ENCODE measurements around the gene FBXO40. TPM values are rescaled to one million over a fixed set of nuclear protein-coding genes. Genes with fewer than 3 reads are reported as not detected.

The FBXO40 gene, protein sequence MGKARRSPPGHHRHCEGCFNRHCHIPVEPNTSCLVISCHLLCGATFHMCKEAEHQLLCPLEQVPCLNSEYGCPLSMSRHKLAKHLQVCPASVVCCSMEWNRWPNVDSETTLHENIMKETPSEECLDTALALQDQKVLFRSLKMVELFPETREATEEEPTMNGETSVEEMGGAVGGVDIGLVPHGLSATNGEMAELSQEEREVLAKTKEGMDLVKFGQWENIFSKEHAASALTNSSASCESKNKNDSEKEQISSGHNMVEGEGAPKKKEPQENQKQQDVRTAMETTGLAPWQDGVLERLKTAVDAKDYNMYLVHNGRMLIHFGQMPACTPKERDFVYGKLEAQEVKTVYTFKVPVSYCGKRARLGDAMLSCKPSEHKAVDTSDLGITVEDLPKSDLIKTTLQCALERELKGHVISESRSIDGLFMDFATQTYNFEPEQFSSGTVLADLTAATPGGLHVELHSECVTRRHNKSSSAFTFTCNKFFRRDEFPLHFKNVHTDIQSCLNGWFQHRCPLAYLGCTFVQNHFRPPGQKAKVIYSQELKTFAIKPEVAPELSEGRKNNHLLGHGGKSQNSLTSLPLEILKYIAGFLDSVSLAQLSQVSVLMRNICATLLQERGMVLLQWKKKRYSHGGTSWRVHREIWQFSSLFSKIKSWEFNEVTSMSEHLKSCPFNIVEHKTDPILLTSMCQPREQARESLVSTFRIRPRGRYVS
- not detected in 2 replicates for total RNA-seq

GRCh38 chr3:121592856-121593702 is at the start of gene FBXO40:
Gene FBXO40, plus strand, starts transcription at chr3:121593379. Its CDS starts 27,197 bp downstream, at chr3:121620576.

GRCh38 chr3:121545574-121546455 is 47.4 kb upstream of the FBXO40 start, which contains the start of gene POLQ:
Gene POLQ, minus strand, starts transcription at chr3:121545988. Its CDS starts 111 bp downstream, at chr3:121545877.

GRCh38 chr3:121567649-121568048 is 25.5 kb upstream of the FBXO40 start, which contains the start of gene ARGFX:
Gene ARGFX, plus strand, starts transcription at chr3:121567949. Its CDS starts 2,765 bp downstream, at chr3:121570714.

DNA sequence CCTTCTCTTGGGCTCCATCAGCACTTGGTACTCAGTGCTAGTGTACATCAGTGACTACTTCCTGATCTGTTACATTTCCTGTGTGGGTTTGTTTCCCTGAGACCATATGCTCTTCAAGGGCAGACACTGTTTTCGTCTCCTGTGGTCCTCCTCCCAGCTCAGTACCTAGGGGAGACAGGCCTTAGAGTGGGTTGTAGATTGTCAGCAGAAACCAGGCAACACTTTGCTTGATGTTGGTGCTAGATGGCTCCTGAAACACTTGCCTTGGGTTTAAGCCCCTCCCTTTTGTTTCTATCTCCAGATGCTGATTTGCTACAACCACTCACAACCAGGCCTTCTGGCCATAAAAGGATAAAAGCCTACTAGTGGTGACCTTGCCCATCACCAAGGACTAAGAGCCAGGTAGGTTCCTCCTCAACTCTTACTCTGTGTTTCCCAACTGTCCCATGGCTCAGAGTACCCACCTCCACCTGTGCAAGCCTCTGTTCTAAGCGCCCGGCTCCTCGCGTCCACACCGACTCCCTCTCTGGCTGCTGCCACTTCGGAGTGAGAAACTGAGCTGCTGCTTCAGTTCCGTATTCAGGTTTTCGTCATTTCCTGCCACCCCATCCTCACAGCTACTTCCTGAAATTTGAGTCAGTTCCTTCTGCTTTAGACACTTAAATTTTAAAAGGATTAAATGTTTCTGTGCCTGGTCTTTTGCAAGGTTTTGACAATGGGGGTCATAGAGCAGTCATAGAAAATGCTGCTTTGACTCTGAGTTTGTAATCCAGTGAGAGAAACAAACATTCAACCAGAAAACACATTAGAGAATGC is 67.4 kb downstream of the FBXO40 start, which contains the start of gene HCLS1:
Gene HCLS1, minus strand, starts transcription at position 548 of the 816 bp plus-strand sequence. CDS start 2,556 bp downstream, outside the sequence.

Other genes with a start within 250 kb of the FBXO40 start
- gene POLQ, start 47.4 kb upstream of the FBXO40 start, total RNA-seq, result 4.3 and 4.7 TPM in 2 replicates
- not detected in 2 replicates for gene ARGFX, start 25.4 kb upstream of the FBXO40 start, total RNA-seq
- gene HCLS1, start 67.5 kb downstream of the FBXO40 start, total RNA-seq, result 0.89 and 1.2 TPM in 2 replicates
- gene GOLGB1, start 156.4 kb downstream of the FBXO40 start, total RNA-seq, result 14.3 and 43.6 TPM in 2 replicates
- 8.3 and 14.1 TPM in 2 replicates for gene IQCB1, start 241.7 kb downstream of the FBXO40 start, total RNA-seq
- gene EAF2, start 241.8 kb downstream of the FBXO40 start, total RNA-seq, result 0.34 and 1.5 TPM in 2 replicates